ENCODE results near the gene RMI2.

GRCh38 chr16:11334831-11335404 lies 10.3 kb upstream of the RMI2 start:
- TF ChIP-seq GATA3 (IDR thresholded peaks at IDR 0.05; ENCODE audit: low read depth, low read length) = no peak
- no peak for TF ChIP-seq GATA2 (IDR thresholded peaks at IDR 0.05; ENCODE audit: low read depth, low read length)

Data from SH-SY5Y (cell line).